ENCODE data around the gene ENPEP. TPM values are rescaled to one million over a fixed set of nuclear protein-coding genes. Genes with fewer than 3 reads are reported as not detected.
"Not testable (repeated sequence)": the region's sequence is repeated elsewhere in the genome, so short reads cannot be mapped to it uniquely, and the experiment has no call there.

The ENPEP gene
- total and polyA plus RNA-seq, 2 of the 13 experiments (the other 11 are each of a cell fraction or from before 2014, with no cell fraction given) = not detected

GRCh38 chr4:110485452-110485851, 9.5 kb downstream of the ENPEP start:
- FAIRE-seq (no peak), ATAC-seq (no peak), DNase-seq (ENCODE audit: low spot score) (no peak)
- no peak overlapping the region for H3K9ac ChIP-seq (ENCODE audit: insufficient read depth, low read depth, low read length)
- H4K20me1 ChIP-seq (ENCODE audit: insufficient read depth, low read length) = no peaks in the 10 kb centered on the region
- H3K4me1 ChIP-seq (ENCODE audit: insufficient read depth, low read length) = peaks cover 24% of the 10 kb centered on the region
- no peaks in the 10 kb centered on the region for H3K9me3 ChIP-seq (ENCODE audit: low read length)
- no TSS peak for BruUV-seq (replicated peaks)
- H3K79me2 ChIP-seq (ENCODE audit: insufficient read depth, low read length) = no peaks in the 10 kb centered on the region
- no peak overlapping the region for H3K4me3 ChIP-seq (replicated peaks in 1 of 3; ENCODE audit: insufficient read depth in 1 of 3, low read depth in 2 of 3, low read length in 3 of 3)
- H3K27ac ChIP-seq (ENCODE audit: extremely low read length, insufficient read depth, low read length) = no peak overlapping the region
- H3K36me3 ChIP-seq (replicated peaks in 1 of 2; ENCODE audit: control insufficient read depth in 1 of 2, insufficient read depth in 2 of 2, low read length in 2 of 2) = no peaks in the 10 kb centered on the region
- ChIA-PET POLR2A (no interaction called here), CTCF (ENCODE audit: low intra/inter-chr PET ratio, low total read pairs) (no interaction called here)
- in situ Hi-C loops (cut with HindIII; ENCODE audit: extremely low pct_ligation_motif_present, low pct_unique_long_range_greater_than_20kb) (no loop called here), intact Hi-C loops (cut with micrococcal nuclease; ENCODE audit: unreplicated experiment) (no loop called here)
- H2AFZ ChIP-seq (ENCODE audit: low read length) = no peak overlapping the region
- H3K4me2 ChIP-seq (ENCODE audit: low read depth, low read length) = no peak overlapping the region
- 0% methylated on average over 1 of the region's 1 CpG for WGBS (ENCODE audit: low lambda C conversion rate)
- no peaks in the 10 kb centered on the region for H3K27me3 ChIP-seq (ENCODE audit: control insufficient read depth in 1 of 2, insufficient read depth in 2 of 2, low read length in 2 of 2)
- no peak for TF ChIP-seq ETV6 (CRISPR knock-in tag; conservative IDR thresholded peaks at IDR 0.05)
- no peak for TF ChIP-seq ZNF451 (CRISPR knock-in tag; IDR thresholded peaks at IDR 0.05)
- TF ChIP-seq STAT5B (CRISPR knock-in tag; IDR thresholded peaks at IDR 0.05) = no peak
- TF ChIP-seq ZNF570 (CRISPR knock-in tag; IDR thresholded peaks at IDR 0.05; ENCODE audit: borderline replicate concordance) = no peak

- 3% methylated on average over 4 of the region's 4 CpGs for WGBS (ENCODE audit: low lambda C conversion rate)
- intact Hi-C loops (cut with micrococcal nuclease; ENCODE audit: unreplicated experiment) = no loop called here
- H3K4me2 ChIP-seq (ENCODE audit: low read depth, low read length) = no peak overlapping the region
- H4K20me1 ChIP-seq (ENCODE audit: insufficient read depth, low read length) = no peaks in the 10 kb centered on the region
- H3K27me3 ChIP-seq (ENCODE audit: control insufficient read depth in 1 of 2, insufficient read depth in 2 of 2, low read length in 2 of 2) = no peaks in the 10 kb centered on the region
- H3K27ac ChIP-seq (ENCODE audit: extremely low read length, insufficient read depth, low read length) = no peak overlapping the region
- TF ChIP-seq POLR2AphosphoS2 (IDR thresholded peaks at IDR 0.05; ENCODE audit: low read depth, low read length) = no peak
- no peak for TF ChIP-seq CHCHD3 (CRISPR knock-in tag; IDR thresholded peaks at IDR 0.05)
- no peak for TF ChIP-seq MIER3 (CRISPR knock-in tag; IDR thresholded peaks at IDR 0.05; ENCODE audit: borderline replicate concordance)
- no peaks in the 10 kb centered on the region for H3K36me3 ChIP-seq (replicated peaks in 1 of 2; ENCODE audit: control insufficient read depth in 1 of 2, insufficient read depth in 2 of 2, low read length in 2 of 2)
- H3K4me1 ChIP-seq (ENCODE audit: insufficient read depth, low read length) = peaks cover 24% of the 10 kb centered on the region
- no peak overlapping the region for H3K9ac ChIP-seq (ENCODE audit: insufficient read depth, low read depth, low read length)
- FAIRE-seq (no peak), DNase-seq (ENCODE audit: low spot score) (no peak), ATAC-seq (no peak)
- no peak overlapping the region for H2AFZ ChIP-seq (ENCODE audit: low read length)
- CTCF ChIA-PET (ENCODE audit: low intra/inter-chr PET ratio, low total read pairs) = no interaction called here
- in situ Hi-C loops (cut with HindIII; ENCODE audit: extremely low pct_ligation_motif_present, low pct_unique_long_range_greater_than_20kb) = no loop called here
- no peaks in the 10 kb centered on the region for H3K79me2 ChIP-seq (ENCODE audit: insufficient read depth, low read length)
- no peaks in the 10 kb centered on the region for H3K9me3 ChIP-seq (ENCODE audit: low read length)
- no peak overlapping the region for H3K4me3 ChIP-seq (replicated peaks in 1 of 3; ENCODE audit: insufficient read depth in 1 of 3, low read depth in 2 of 3, low read length in 3 of 3)
- POLR2A ChIA-PET = no interaction called here
- no TSS peak for BruUV-seq (replicated peaks)
Measured at GRCh38 chr4:110486256-110486655, 10.3 kb downstream of the ENPEP start.

- H3K4me2 ChIP-seq (ENCODE audit: low read depth, low read length); intact Hi-C loops (cut with micrococcal nuclease; ENCODE audit: unreplicated experiment): not testable (repeated sequence)
Measured at GRCh38 chr4:110486850-110487249, 10.9 kb downstream of the ENPEP start.

More at GRCh38 chr4:110486850-110487249, 10.9 kb downstream of the ENPEP start:
- BruUV-seq (replicated peaks); H3K9ac ChIP-seq (ENCODE audit: insufficient read depth, low read depth, low read length); ATAC-seq; H3K27me3 ChIP-seq (ENCODE audit: control insufficient read depth in 1 of 2, insufficient read depth in 2 of 2, low read length in 2 of 2); FAIRE-seq; H3K27ac ChIP-seq (ENCODE audit: extremely low read length, insufficient read depth, low read length); H3K9me3 ChIP-seq (ENCODE audit: low read length); H3K79me2 ChIP-seq (ENCODE audit: insufficient read depth, low read length); CTCF ChIA-PET (ENCODE audit: low intra/inter-chr PET ratio, low total read pairs); in situ Hi-C loops (cut with HindIII; ENCODE audit: extremely low pct_ligation_motif_present, low pct_unique_long_range_greater_than_20kb); H3K36me3 ChIP-seq (replicated peaks in 1 of 2; ENCODE audit: control insufficient read depth in 1 of 2, insufficient read depth in 2 of 2, low read length in 2 of 2); POLR2A ChIA-PET; H4K20me1 ChIP-seq (ENCODE audit: insufficient read depth, low read length); H2AFZ ChIP-seq (ENCODE audit: low read length); H3K4me3 ChIP-seq (replicated peaks in 1 of 3; ENCODE audit: insufficient read depth in 1 of 3, low read depth in 2 of 3, low read length in 3 of 3); DNase-seq (ENCODE audit: low spot score): not testable (repeated sequence)
- peaks cover 24% of the 10 kb centered on the region for H3K4me1 ChIP-seq (ENCODE audit: insufficient read depth, low read length)
- WGBS (ENCODE audit: low lambda C conversion rate) = 23% methylated on average over 4 of the region's 4 CpGs

All from HepG2 (cell line).